ENCODE results near the gene SRGN. TPM values are rescaled to one million over a fixed set of nuclear protein-coding genes. Genes with fewer than 3 reads are reported as not detected.

The SRGN gene
- polyA plus RNA-seq, 3 donors = 1,724 to 3,407 (median 1,859) TPM

- H3K27me3 ChIP-seq (ENCODE audit: control insufficient read depth in 2 of 2, insufficient read depth in 2 of 2, low read length in 2 of 2) = no peaks in the 10 kb centered on the region
- peaks cover 82% of the 10 kb centered on the region for H3K79me2 ChIP-seq (ENCODE audit: insufficient read depth, low read length)
- peaks cover 85% of the 10 kb centered on the region for H3K4me1 Mint-ChIP-seq
- H3K36me3 ChIP-seq (replicated peaks in 1 of 2; ENCODE audit: control insufficient read depth in 1 of 2, insufficient read depth in 2 of 2, low read length in 2 of 2) = no peaks in the 10 kb centered on the region
- H2AFZ ChIP-seq (ENCODE audit: insufficient read depth, low read depth, low read length, poor library complexity, severe bottlenecking) = peak overlapping the region; percentile 11
- H3K27me3 Mint-ChIP-seq (ENCODE audit: low read depth in 3 of 3) = peaks cover 0 to 2% (median 0%) of the 10 kb centered on the region in 3 donors
- intact Hi-C loops (cut with micrococcal nuclease) = loop anchor here in 1 of 2 donors (2.0 kb wide), 2 partner anchors 21 kb away; no protein-coding TSS in a partner anchor
- peaks cover 7 to 8% of the 10 kb centered on the region in 2 donors for H3K36me3 Mint-ChIP-seq
- H4K20me1 ChIP-seq (ENCODE audit: insufficient read depth, low read length) = no peaks in the 10 kb centered on the region
- H3K4me3 ChIP-seq (replicated peaks in 1 of 3; ENCODE audit: low read depth in 2 of 3, low read length in 3 of 3) = peak overlapping the region in 1 of 3 experiments; percentile 62
- H3K9me3 Mint-ChIP-seq = no peaks in the 10 kb centered on the region
- peak overlapping the region; percentile 99 for H3K27ac ChIP-seq (ENCODE audit: low read depth in 1 of 2, low read length in 2 of 2)
- peak overlapping the region; percentile 78 for H3K9ac ChIP-seq (ENCODE audit: insufficient read depth, low read length, poor library complexity, severe bottlenecking)
- no peaks in the 10 kb centered on the region for H3K9me3 ChIP-seq (replicated peaks in 1 of 2; ENCODE audit: control insufficient read depth in 1 of 2, insufficient read depth in 1 of 2, low read length in 2 of 2)
- peak overlapping the region; percentile 64 to 72 for H3K4me3 Mint-ChIP-seq
- H3K4me1 ChIP-seq (ENCODE audit: control insufficient read depth in 1 of 2, insufficient read depth in 2 of 2, low read length in 2 of 2) = peaks cover 80 to 94% of the 10 kb centered on the region in 2 donors
- TF ChIP-seq, protein P1, sequence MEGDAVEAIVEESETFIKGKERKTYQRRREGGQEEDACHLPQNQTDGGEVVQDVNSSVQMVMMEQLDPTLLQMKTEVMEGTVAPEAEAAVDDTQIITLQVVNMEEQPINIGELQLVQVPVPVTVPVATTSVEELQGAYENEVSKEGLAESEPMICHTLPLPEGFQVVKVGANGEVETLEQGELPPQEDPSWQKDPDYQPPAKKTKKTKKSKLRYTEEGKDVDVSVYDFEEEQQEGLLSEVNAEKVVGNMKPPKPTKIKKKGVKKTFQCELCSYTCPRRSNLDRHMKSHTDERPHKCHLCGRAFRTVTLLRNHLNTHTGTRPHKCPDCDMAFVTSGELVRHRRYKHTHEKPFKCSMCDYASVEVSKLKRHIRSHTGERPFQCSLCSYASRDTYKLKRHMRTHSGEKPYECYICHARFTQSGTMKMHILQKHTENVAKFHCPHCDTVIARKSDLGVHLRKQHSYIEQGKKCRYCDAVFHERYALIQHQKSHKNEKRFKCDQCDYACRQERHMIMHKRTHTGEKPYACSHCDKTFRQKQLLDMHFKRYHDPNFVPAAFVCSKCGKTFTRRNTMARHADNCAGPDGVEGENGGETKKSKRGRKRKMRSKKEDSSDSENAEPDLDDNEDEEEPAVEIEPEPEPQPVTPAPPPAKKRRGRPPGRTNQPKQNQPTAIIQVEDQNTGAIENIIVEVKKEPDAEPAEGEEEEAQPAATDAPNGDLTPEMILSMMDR (IDR thresholded peaks at IDR 0.05) = no peak
- DNase-seq = peak; percentile 94 to 99 (median 99)
- H3K4me2 ChIP-seq (replicated peaks; ENCODE audit: extremely low read depth, low read length, poor library complexity, severe bottlenecking) = peak overlapping the region; percentile 61
- 60% methylated on average over 1 of the region's 8 CpGs for WGBS (ENCODE audit: insufficient coverage)
- H3K27ac Mint-ChIP-seq = peak overlapping the region; percentile 98 to 100 (median 100)
Observed at GRCh38 chr10:69065406-69066361, 22.2 kb upstream of the SRGN start.

- TF ChIP-seq, protein P1 (IDR thresholded peaks at IDR 0.05) = no peak
- H3K4me1 Mint-ChIP-seq = peaks cover 78% of the 10 kb centered on the region
- H4K20me1 ChIP-seq (ENCODE audit: insufficient read depth, low read length) = no peaks in the 10 kb centered on the region
- no peak for DNase-seq
- WGBS (ENCODE audit: insufficient coverage) = no CpG with 5 or more reads among the region's 3 CpGs
- H3K36me3 Mint-ChIP-seq = peaks cover 7 to 8% of the 10 kb centered on the region in 2 donors
- H3K4me3 Mint-ChIP-seq = no peak overlapping the region
- H3K79me2 ChIP-seq (ENCODE audit: insufficient read depth, low read length) = peaks cover 87% of the 10 kb centered on the region
- H3K27ac ChIP-seq (ENCODE audit: low read depth in 1 of 2, low read length in 2 of 2) = peak overlapping the region in 1 of 2 donors; percentile 73
- H3K4me1 ChIP-seq (ENCODE audit: control insufficient read depth in 1 of 2, insufficient read depth in 2 of 2, low read length in 2 of 2) = peaks cover 66 to 83% of the 10 kb centered on the region in 2 donors
- H3K9ac ChIP-seq (ENCODE audit: insufficient read depth, low read length, poor library complexity, severe bottlenecking) = no peak overlapping the region
- intact Hi-C loops (cut with micrococcal nuclease) = loop anchor here in 1 of 2 donors (2.0 kb wide), 1 partner anchor 20 kb away; no protein-coding TSS in a partner anchor
- H3K4me3 ChIP-seq (replicated peaks in 1 of 3; ENCODE audit: low read depth in 2 of 3, low read length in 3 of 3) = no peak overlapping the region
- H3K9me3 Mint-ChIP-seq = no peaks in the 10 kb centered on the region
- no peaks in the 10 kb centered on the region for H3K27me3 ChIP-seq (ENCODE audit: control insufficient read depth in 2 of 2, insufficient read depth in 2 of 2, low read length in 2 of 2)
- no peak overlapping the region for H2AFZ ChIP-seq (ENCODE audit: insufficient read depth, low read depth, low read length, poor library complexity, severe bottlenecking)
- peak overlapping the region; percentile 32 to 100 (median 68) for H3K27ac Mint-ChIP-seq
- H3K36me3 ChIP-seq (replicated peaks in 1 of 2; ENCODE audit: control insufficient read depth in 1 of 2, insufficient read depth in 2 of 2, low read length in 2 of 2) = no peaks in the 10 kb centered on the region
- H3K27me3 Mint-ChIP-seq (ENCODE audit: low read depth in 3 of 3) = peaks cover 0 to 2% (median 0%) of the 10 kb centered on the region in 3 donors
- no peak overlapping the region for H3K4me2 ChIP-seq (replicated peaks; ENCODE audit: extremely low read depth, low read length, poor library complexity, severe bottlenecking)
- H3K9me3 ChIP-seq (replicated peaks in 1 of 2; ENCODE audit: control insufficient read depth in 1 of 2, insufficient read depth in 1 of 2, low read length in 2 of 2) = no peaks in the 10 kb centered on the region
Observed at GRCh38 chr10:69067189-69067588, 20.7 kb upstream of the SRGN start.

All from CD14-positive monocyte (primary cell).